Thoracic aorta (tissue), 2 donors: ENCODE measurements around the gene ANKRD31. TPM values are rescaled to one million over a fixed set of nuclear protein-coding genes. Genes with fewer than 3 reads are reported as not detected.

Source experiments
- ATAC-seq: fragments of 150-250 bp; one replicate; pipeline ENCODE4 v1.8.0; 2017; ENCODE audit warnings: low read depth; ENCODE audit not compliant: insufficient number of reproducible peaks, low FRiP score
- DNase-seq: peaks from one replicate; pipeline ENCODE4 v3.0.0-alpha.2; 2020; ENCODE audit warnings: low spot score
- H3K27ac ChIP-seq, 2 donors: fragments of 200-600 bp; sonication (generic); 1 replicate in 1 of 2; 2 replicates in 1 of 2; pipeline ENCODE4 v1.5.1; 2016; ENCODE audit warnings: mild to moderate bottlenecking in 2 of 2, moderate library complexity in 2 of 2
- H3K27me3 ChIP-seq: fragments of 200-600 bp; sonication (generic); replicated peaks from 2 replicates; pipeline ENCODE4 v1.6.0; 2016; ENCODE audit warnings: mild to moderate bottlenecking; ENCODE audit not compliant: insufficient read depth
- H3K36me3 ChIP-seq: fragments of 200-600 bp; sonication (generic); one replicate; pipeline ENCODE4 v1.5.1; 2016
- H3K4me1 ChIP-seq, 2 donors: fragments of 200-600 bp; sonication (generic); 1 replicate in 1 of 2; 2 replicates in 1 of 2; pipeline versions ENCODE4 v1.5.1 to v1.6.0; 2016; ENCODE audit warnings: low read depth in 2 of 2, mild to moderate bottlenecking in 1 of 2; ENCODE audit not compliant: control insufficient read depth in 1 of 2
- H3K4me3 ChIP-seq: fragments of 200-600 bp; sonication (generic); 2 replicates; pipeline ENCODE4 v1.5.1; 2016; ENCODE audit warnings: mild to moderate bottlenecking
- H3K9me3 ChIP-seq: fragments of 200-600 bp; sonication (generic); 2 replicates; pipeline ENCODE4 v1.5.1; 2016
- total RNA-seq, 2 donors: library from RNA; depleted of rRNA; stranded (reverse); fragments of >200 nt; gene quantifications; one replicate each; pipeline versions ENCODE4 v1.1.0 to v1.2.3, GENCODE V29; 2016
- TF ChIP-seq, protein P1 (sequence below): fragments of 200-600 bp; sonication (generic); IDR thresholded peaks from one replicate; pipeline ENCODE4 v1.5.1; 2019; ENCODE audit warnings: antibody characterized with exemption

The ANKRD31 gene
- total RNA-seq, 2 donors from 2014 or later, result 0.14 TPM; not detected in 1

DNA sequence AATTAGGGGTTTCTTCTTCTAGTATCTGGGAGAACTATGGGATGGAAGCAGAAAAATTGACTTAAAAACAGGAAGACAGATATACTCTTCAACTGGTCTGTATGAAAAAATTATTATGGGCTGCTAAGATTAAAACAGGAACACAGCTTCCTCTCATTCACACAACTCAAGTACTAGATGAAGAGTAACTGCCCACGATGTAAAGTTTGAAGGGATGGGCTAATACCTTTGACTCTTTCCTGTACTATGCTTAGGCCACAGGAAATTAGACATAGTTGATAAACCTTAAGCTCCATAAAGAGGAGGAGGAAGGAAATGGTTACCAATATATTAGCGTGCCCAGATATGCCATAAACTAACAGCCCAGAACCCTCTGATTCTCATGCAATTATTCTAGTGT, 88.6 kb downstream of the ANKRD31 start:
- TF ChIP-seq, protein P1, sequence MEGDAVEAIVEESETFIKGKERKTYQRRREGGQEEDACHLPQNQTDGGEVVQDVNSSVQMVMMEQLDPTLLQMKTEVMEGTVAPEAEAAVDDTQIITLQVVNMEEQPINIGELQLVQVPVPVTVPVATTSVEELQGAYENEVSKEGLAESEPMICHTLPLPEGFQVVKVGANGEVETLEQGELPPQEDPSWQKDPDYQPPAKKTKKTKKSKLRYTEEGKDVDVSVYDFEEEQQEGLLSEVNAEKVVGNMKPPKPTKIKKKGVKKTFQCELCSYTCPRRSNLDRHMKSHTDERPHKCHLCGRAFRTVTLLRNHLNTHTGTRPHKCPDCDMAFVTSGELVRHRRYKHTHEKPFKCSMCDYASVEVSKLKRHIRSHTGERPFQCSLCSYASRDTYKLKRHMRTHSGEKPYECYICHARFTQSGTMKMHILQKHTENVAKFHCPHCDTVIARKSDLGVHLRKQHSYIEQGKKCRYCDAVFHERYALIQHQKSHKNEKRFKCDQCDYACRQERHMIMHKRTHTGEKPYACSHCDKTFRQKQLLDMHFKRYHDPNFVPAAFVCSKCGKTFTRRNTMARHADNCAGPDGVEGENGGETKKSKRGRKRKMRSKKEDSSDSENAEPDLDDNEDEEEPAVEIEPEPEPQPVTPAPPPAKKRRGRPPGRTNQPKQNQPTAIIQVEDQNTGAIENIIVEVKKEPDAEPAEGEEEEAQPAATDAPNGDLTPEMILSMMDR, result no peak
- no peak for DNase-seq

DNA sequence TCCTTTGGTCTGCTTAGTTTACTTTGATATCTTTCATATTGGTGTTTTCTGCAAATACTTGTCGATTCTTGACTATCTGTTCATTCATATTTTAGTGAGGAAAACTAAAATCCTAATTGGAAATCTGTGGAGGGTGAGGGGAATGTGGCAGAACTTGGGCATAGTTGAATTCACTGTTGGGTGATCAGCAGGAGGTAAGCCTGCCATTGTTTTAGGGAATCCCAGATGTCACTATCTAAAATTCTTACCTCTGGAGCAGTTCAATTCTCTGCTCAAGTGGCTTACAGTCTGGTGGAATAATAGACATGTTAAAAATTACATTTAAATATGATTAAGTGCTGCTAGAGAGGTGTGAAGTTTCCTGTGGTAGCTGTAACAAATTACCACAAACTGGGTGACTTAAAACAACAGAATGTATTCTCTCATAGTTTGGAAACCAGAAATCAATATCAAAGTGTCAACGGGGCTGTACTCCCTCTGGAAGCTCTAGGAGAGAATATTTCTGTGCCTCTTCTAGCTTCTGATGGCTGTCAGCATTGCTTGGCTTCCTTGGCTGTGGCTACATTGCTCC, 94.0 kb downstream of the ANKRD31 start:
- no peaks in the 10 kb centered on the region for H3K4me1 ChIP-seq
- ATAC-seq (no peak), DNase-seq (no peak)
- H3K9me3 ChIP-seq, result no peaks in the 10 kb centered on the region
- H3K36me3 ChIP-seq, result no peaks in the 10 kb centered on the region
- no peak overlapping the region for H3K4me3 ChIP-seq
- no peak overlapping the region for H3K27ac ChIP-seq
- TF ChIP-seq, protein P1, result no peak
- no peaks in the 10 kb centered on the region for H3K27me3 ChIP-seq

More for the DNA sequence above, 88.6 kb downstream of the ANKRD31 start:
- H3K9me3 ChIP-seq, result no peaks in the 10 kb centered on the region
- no peaks in the 10 kb centered on the region for H3K4me1 ChIP-seq
- H3K27ac ChIP-seq, result no peak overlapping the region
- H3K27me3 ChIP-seq, result no peaks in the 10 kb centered on the region
- no peak for ATAC-seq
- no peaks in the 10 kb centered on the region for H3K36me3 ChIP-seq
- no peak overlapping the region for H3K4me3 ChIP-seq

DNA sequence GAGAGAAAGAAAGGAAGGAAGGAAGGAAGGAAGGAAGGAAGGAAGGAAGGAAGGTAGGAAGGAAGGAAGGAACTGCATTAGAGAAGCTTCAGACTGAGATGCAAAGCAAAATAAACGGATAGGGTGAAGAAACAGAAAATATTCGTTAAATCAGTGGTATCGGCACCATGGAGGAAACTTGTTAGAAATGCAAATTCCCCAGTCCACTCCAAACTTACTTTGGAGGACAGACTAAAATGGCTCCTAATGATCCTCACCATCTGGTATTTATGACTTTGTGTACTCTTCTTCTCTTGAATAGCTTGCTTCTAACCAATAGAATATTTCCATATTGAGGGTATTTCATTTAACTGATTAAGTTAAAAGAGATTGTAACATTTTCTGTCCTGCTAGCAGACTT, 96.4 kb downstream of the ANKRD31 start:
- DNase-seq, result no peak
- no peak for ATAC-seq
- H3K9me3 ChIP-seq, result peaks cover 2% of the 10 kb centered on the region
- TF ChIP-seq, protein P1, result no peak
- no peaks in the 10 kb centered on the region for H3K36me3 ChIP-seq
- H3K27me3 ChIP-seq, result no peaks in the 10 kb centered on the region
- no peaks in the 10 kb centered on the region for H3K4me1 ChIP-seq
- no peak overlapping the region for H3K27ac ChIP-seq
- no peak overlapping the region for H3K4me3 ChIP-seq

DNA sequence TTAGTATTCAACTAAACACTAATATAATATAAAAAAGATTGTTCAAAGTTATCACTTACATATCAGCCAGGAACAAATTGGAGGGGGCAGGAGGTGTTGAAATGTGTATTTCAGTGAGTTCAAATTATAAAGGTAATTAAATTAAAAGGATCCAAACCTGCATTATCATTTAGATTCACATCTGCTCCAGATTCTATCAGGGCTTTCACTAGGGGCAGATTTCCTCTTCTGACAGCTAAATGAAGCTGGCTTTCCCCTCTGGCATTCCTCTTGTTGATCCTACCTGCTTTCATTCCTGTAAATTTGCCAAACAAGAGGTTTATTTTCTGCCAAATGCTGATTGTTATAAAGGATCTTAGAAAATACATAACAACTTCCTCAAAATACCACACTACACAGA, 98.0 kb downstream of the ANKRD31 start:
- Histone ChIP-seq H3K27ac (no peak overlapping the region), H3K4me3 (no peak overlapping the region), H3K36me3 (no peaks in the 10 kb centered on the region), H3K27me3 (no peaks in the 10 kb centered on the region), H3K4me1 (no peaks in the 10 kb centered on the region), H3K9me3 (peaks cover 2% of the 10 kb centered on the region)
- ATAC-seq (no peak), DNase-seq (no peak)
- TF ChIP-seq, protein P1, result no peak

DNA sequence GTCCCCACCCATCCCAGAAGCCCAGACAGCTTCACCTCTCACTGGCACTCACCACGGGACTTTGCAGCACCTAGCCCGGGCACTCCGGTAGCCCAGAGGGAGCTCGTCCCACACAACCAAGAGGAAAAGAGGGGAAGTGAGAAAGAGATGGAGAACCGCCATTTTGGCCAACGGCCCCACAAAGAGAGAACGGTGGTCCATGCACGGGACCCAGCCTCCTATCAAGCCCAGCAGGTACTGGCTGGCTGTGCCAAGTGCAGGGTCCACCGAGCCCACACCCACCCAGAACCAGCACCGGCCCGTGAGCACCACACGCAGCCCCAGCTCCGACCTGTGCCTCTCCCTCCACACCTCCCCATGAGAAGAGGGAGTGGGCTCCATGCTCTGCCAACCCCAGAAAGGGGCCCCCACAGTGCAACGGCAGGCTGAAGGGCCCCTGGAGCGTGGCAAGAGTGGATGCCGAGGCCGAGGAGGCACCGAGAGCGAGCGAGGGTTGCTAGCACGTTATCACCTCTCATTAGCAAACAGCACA, 105.8 kb downstream of the ANKRD31 start:
- DNase-seq, result no peak
- no peak for ATAC-seq
- H3K9me3 ChIP-seq, result peaks cover 2% of the 10 kb centered on the region
- H3K27ac ChIP-seq, result no peak overlapping the region
- TF ChIP-seq, protein P1, result no peak
- H3K36me3 ChIP-seq, result no peaks in the 10 kb centered on the region
- H3K4me3 ChIP-seq, result no peak overlapping the region
- H3K4me1 ChIP-seq, result no peaks in the 10 kb centered on the region
- H3K27me3 ChIP-seq, result no peaks in the 10 kb centered on the region
